A673 (cell line): ENCODE data around the gene HERC3.

ENCODE experiments used
- EZH2 ChIP-seq: fragments of 200-600 bp; sonication (generic); IDR thresholded peaks from 2 replicates; pipeline ENCODE4 v1.6.1; 2017; ENCODE audit warnings: borderline replicate concordance, low read depth, mild to moderate bottlenecking, mixed read lengths, antibody characterized with exemption, low read length; ENCODE audit not compliant: poor library complexity, severe bottlenecking
- TF ChIP-seq, protein P1 (sequence below): fragments of 300-800, 200-600 bp; sonication (generic); conservative IDR thresholded peaks from 2 replicates; pipeline ENCODE4 v1.5.1; 2017; ENCODE audit warnings: low read depth, mild to moderate bottlenecking, antibody characterized with exemption, low read length, moderate library complexity, mixed read lengths

GRCh38 chr4:88725986-88726385, 133.7 kb downstream of the HERC3 start:
- TF ChIP-seq, protein P1, sequence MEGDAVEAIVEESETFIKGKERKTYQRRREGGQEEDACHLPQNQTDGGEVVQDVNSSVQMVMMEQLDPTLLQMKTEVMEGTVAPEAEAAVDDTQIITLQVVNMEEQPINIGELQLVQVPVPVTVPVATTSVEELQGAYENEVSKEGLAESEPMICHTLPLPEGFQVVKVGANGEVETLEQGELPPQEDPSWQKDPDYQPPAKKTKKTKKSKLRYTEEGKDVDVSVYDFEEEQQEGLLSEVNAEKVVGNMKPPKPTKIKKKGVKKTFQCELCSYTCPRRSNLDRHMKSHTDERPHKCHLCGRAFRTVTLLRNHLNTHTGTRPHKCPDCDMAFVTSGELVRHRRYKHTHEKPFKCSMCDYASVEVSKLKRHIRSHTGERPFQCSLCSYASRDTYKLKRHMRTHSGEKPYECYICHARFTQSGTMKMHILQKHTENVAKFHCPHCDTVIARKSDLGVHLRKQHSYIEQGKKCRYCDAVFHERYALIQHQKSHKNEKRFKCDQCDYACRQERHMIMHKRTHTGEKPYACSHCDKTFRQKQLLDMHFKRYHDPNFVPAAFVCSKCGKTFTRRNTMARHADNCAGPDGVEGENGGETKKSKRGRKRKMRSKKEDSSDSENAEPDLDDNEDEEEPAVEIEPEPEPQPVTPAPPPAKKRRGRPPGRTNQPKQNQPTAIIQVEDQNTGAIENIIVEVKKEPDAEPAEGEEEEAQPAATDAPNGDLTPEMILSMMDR, result no peak
- TF ChIP-seq EZH2, result no peak
